Retinal pigment epithelial cell (primary cell): ENCODE measurements around the gene DCLK1.

Experiments
- DNase-seq: peaks from one replicate; pipeline ENCODE4 v3.0.0-alpha.2; 2010; ENCODE audit warnings: low read depth
- H3K4me3 ChIP-seq: 2 replicates; pipeline ENCODE4 v1.5.1; 2011; ENCODE audit warnings: mild to moderate bottlenecking, low read length, control low read depth, moderate library complexity
- TF ChIP-seq, protein P1 (sequence below): conservative IDR thresholded peaks from 2 replicates; pipeline ENCODE4 v1.5.1; 2011; ENCODE audit warnings: low read depth, low read length, control low read depth, inconsistent platforms

Gene DCLK1

DNA sequence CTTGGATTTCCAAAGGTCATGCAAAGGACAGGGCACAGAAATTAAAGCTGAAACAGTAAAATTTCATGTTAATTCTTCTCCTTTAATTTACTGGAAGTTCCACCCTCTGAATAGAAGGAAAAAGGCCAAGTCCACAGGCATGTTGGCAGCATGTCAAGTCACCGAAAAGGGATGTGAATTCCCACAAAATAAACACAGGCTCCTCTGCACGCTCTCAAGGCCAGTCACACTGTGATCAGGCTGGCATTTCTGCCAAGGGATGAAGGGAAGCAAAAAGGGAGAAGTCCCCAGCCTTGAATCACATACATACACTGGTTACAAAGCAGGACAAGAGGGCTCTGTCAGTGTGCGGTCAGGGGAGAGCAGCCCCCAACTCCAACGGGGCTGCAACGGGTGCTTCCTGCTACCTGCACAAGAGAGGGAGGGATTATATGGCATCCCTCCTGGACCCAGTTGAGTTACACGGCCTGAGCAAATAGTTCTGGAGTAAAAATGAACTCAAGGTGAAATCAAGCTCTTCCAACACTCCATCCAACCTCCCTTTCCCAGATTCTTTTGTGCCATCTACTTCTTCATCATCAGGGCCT, 6.9 kb downstream of the DCLK1 start:
- no peak for DNase-seq
- TF ChIP-seq, protein P1, sequence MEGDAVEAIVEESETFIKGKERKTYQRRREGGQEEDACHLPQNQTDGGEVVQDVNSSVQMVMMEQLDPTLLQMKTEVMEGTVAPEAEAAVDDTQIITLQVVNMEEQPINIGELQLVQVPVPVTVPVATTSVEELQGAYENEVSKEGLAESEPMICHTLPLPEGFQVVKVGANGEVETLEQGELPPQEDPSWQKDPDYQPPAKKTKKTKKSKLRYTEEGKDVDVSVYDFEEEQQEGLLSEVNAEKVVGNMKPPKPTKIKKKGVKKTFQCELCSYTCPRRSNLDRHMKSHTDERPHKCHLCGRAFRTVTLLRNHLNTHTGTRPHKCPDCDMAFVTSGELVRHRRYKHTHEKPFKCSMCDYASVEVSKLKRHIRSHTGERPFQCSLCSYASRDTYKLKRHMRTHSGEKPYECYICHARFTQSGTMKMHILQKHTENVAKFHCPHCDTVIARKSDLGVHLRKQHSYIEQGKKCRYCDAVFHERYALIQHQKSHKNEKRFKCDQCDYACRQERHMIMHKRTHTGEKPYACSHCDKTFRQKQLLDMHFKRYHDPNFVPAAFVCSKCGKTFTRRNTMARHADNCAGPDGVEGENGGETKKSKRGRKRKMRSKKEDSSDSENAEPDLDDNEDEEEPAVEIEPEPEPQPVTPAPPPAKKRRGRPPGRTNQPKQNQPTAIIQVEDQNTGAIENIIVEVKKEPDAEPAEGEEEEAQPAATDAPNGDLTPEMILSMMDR: no peak
- H3K4me3 ChIP-seq: no peak overlapping the region

DNA sequence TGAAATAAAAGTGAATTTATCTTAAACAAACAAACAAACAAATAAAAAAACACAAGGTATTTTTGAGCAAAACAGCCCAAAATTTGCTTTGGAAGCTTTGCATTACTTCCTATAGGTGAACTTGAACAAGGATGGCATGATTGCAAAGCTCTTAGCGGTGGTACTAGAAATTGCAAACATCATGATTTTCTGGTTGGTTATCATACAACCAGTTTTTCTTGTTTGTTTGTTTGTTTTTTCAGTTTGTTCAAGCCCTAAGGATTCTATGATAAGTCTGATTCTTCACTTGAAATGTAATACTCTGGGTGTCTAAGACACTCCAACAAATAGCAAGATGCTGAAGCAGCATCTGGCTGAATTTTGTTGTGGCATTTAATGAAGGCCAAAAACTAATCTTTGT, 15.9 kb downstream of the DCLK1 start:
- no peak for DNase-seq
- TF ChIP-seq, protein P1: no peak
- H3K4me3 ChIP-seq: no peak overlapping the region

DNA sequence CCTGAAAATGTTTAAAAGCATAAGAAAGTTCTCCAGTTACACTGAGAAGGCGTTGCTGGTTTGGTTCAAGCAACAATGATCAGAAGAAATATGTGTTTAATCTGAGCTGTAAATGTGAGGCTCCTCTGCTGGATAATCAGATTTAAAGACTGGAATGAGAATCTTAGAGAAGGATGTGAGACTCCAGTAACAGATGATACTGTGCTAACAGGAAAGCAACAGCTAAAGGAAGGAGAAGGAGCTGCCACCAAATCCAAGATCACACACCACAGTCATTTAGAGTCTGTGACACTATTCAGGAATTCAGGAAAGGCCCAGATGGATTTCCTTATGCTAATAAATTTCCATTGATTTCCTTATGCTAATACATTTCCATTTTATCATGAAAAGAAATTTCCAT, 16.9 kb downstream of the DCLK1 start:
- TF ChIP-seq, protein P1: no peak
- H3K4me3 ChIP-seq: no peak overlapping the region
- DNase-seq: no peak

DNA sequence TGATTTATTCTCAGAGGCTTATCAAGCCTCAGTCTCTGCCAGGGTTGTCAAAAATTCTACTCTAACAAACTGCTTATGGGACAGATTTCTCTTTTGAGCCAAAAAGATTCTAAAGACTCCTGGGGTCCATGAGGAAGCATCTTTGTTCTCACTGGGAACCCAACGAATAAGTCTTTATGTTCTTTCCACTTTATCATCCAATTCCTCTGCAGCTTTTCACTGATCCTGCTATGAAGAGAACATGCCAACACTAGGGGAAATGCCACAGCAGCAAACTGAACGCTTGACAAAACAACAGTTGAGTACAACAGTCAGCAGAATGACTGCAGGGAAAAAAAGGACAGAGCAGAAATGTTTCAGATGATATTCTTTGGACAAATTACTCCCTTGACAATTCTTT, 22.2 kb downstream of the DCLK1 start:
- no peak overlapping the region for H3K4me3 ChIP-seq
- TF ChIP-seq, protein P1: no peak
- no peak for DNase-seq

DNA sequence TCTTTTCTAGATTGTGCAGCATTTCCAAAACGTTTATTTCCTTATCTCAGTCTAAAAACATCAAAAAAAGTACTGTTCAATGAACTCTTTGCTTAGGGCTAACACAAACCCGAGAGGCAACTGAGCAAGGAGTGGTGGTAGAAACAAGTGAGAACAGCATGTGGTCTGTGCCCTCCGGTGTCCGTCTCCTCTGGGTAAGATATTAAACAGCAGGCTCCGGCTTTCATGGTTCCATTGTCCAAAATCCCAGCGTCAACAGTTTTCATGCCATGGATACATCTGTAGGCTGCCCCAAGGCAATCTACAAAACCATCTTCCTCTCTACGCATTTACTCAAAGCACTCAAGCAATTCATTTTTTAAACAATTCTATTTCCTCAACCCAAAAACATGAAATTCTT, 22.8 kb downstream of the DCLK1 start:
- TF ChIP-seq, protein P1: no peak
- DNase-seq: no peak
- no peak overlapping the region for H3K4me3 ChIP-seq

DNA sequence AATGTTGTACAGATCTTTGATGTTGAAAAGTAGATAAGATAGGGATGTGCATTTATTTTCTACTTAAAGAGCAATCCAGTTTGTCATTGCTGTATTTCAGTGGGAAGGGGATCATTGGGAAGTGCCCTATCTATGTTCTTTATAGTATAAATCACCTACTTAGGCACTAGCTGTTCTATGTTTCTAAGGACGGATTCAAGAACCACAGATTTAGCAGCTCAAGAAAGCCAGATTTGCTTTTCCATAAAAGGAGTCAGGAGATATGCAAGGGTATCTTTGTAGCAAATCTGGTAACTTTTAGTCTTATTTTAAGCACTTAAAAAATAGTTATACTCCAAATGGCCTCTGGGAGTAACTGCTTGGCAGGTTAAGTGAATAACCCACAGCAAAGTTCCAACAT, 23.7 kb downstream of the DCLK1 start:
- no peak for DNase-seq
- TF ChIP-seq, protein P1: no peak

DNA sequence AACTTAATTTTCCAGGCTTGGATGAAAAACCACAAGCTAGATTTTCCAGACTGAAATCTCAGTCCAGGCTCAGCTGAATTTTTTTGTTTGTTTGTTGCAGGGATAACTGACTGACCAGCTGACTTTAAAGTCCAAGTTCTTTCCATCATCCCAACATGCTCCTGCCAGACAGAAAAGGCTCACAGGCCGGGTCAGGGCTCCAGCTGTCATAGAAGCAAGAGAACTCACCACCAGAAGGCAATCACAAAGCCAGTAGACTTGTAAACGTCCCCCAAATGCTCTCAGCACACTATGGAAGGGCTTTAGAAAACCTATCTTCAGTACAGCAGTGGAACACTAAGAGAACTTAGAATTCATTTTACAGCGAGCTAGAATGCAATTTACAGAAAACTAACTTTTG, 25.5 kb downstream of the DCLK1 start:
- TF ChIP-seq, protein P1: no peak
- DNase-seq: no peak
- H3K4me3 ChIP-seq: no peak overlapping the region

More for the DNA sequence above, 23.7 kb downstream of the DCLK1 start:
- no peak overlapping the region for H3K4me3 ChIP-seq
